Osteoblast (primary cell): ENCODE results near the gene PLEKHM1. TPM values are rescaled to one million over a fixed set of nuclear protein-coding genes. Genes with fewer than 3 reads are reported as not detected.

Source experiments
- DNase-seq: peaks from one replicate; pipeline ENCODE4 v3.0.0; 2011; ENCODE audit warnings: low spot score, mixed read lengths; ENCODE audit not compliant: insufficient read length; ENCODE audit errors: missing footprints
- H2AFZ ChIP-seq: 2 replicates; pipeline ENCODE4 v1.6.0; 2011; ENCODE audit warnings: mild to moderate bottlenecking, low read length
- H3K27ac ChIP-seq: 2 replicates; pipeline ENCODE4 v1.5.1; 2011; ENCODE audit warnings: mild to moderate bottlenecking, low read depth, low read length, moderate library complexity
- H3K27me3 ChIP-seq: 2 replicates; pipeline ENCODE4 v1.6.0; 2012; ENCODE audit warnings: mild to moderate bottlenecking, control low read depth, inconsistent platforms, low read length, moderate library complexity; ENCODE audit not compliant: insufficient read depth
- H3K36me3 ChIP-seq: 2 replicates; pipeline ENCODE4 v1.5.1; 2011; ENCODE audit warnings: mild to moderate bottlenecking, low read length, control low read depth, moderate library complexity; ENCODE audit not compliant: insufficient read depth
- H3K4me1 ChIP-seq: 2 replicates; pipeline ENCODE4 v1.5.1; 2011; ENCODE audit warnings: mild to moderate bottlenecking, low read length, control low read depth, moderate library complexity; ENCODE audit not compliant: insufficient read depth
- H3K4me2 ChIP-seq: 2 replicates; pipeline ENCODE4 v1.6.0; 2011; ENCODE audit warnings: mild to moderate bottlenecking, low read length; ENCODE audit not compliant: insufficient read depth
- H3K4me3 ChIP-seq: fragments of 200-600 bp; sonication (generic); 3 replicates; pipeline ENCODE4 v1.5.1; 2012; ENCODE audit warnings: mild to moderate bottlenecking, low read length, inconsistent platforms; ENCODE audit not compliant: insufficient read depth
- H3K79me2 ChIP-seq: 2 replicates; pipeline ENCODE4 v1.6.0; 2012; ENCODE audit warnings: mild to moderate bottlenecking, low read length, control low read depth, inconsistent platforms; ENCODE audit not compliant: insufficient read depth
- H3K9me3 ChIP-seq: 2 replicates; pipeline ENCODE4 v1.5.1; 2011; ENCODE audit warnings: low read depth, low read length, control low read depth
- H4K20me1 ChIP-seq: 2 replicates; pipeline ENCODE4 v1.6.0; 2012; ENCODE audit warnings: mild to moderate bottlenecking, low read length, control low read depth; ENCODE audit not compliant: insufficient read depth
- CTCF ChIP-seq: IDR thresholded peaks from 2 replicates; pipeline ENCODE4 v1.5.1; 2011; ENCODE audit warnings: mild to moderate bottlenecking, low read depth, low read length, moderate library complexity; ENCODE audit errors: extremely low read depth
- total RNA-seq: library from RNA; depleted of rRNA; stranded (reverse); fragments of >200 nt; gene quantifications from 2 replicates; pipeline ENCODE4 v1.2.3, GENCODE V29; 2012

The PLEKHM1 gene
- total RNA-seq, 1 donor, result 30.8 TPM

GRCh38 chr17:45425984-45426413 lies 64.5 kb downstream of the PLEKHM1 start:
- TF ChIP-seq CTCF, result no peak
- no peaks in the 10 kb centered on the region for H3K9me3 ChIP-seq
- peaks cover under 1% of the 10 kb centered on the region for H3K4me1 ChIP-seq
- H3K4me3 ChIP-seq, result no peak overlapping the region
- H3K27me3 ChIP-seq, result peaks cover 38% of the 10 kb centered on the region
- no peak overlapping the region for H3K27ac ChIP-seq
- H3K36me3 ChIP-seq, result no peaks in the 10 kb centered on the region
- H3K79me2 ChIP-seq, result no peaks in the 10 kb centered on the region
- H2AFZ ChIP-seq, result no peak overlapping the region
- peaks cover 7% of the 10 kb centered on the region for H4K20me1 ChIP-seq
- H3K4me2 ChIP-seq, result no peak overlapping the region
- DNase-seq, result peak; percentile 14

GRCh38 chr17:45425125-45425983 lies 65.2 kb downstream of the PLEKHM1 start:
- H3K9me3 ChIP-seq, result no peaks in the 10 kb centered on the region
- H4K20me1 ChIP-seq, result peaks cover 5% of the 10 kb centered on the region
- no peak overlapping the region for H3K4me3 ChIP-seq
- no peaks in the 10 kb centered on the region for H3K36me3 ChIP-seq
- no peak overlapping the region for H3K27ac ChIP-seq
- TF ChIP-seq CTCF, result peak; percentile 50
- H3K27me3 ChIP-seq, result peaks cover 31% of the 10 kb centered on the region
- H3K4me2 ChIP-seq, result peak overlapping the region; percentile 13
- H3K79me2 ChIP-seq, result no peaks in the 10 kb centered on the region
- H3K4me1 ChIP-seq, result no peaks in the 10 kb centered on the region
- DNase-seq, result peak; percentile 94
- H2AFZ ChIP-seq, result no peak overlapping the region

DNA sequence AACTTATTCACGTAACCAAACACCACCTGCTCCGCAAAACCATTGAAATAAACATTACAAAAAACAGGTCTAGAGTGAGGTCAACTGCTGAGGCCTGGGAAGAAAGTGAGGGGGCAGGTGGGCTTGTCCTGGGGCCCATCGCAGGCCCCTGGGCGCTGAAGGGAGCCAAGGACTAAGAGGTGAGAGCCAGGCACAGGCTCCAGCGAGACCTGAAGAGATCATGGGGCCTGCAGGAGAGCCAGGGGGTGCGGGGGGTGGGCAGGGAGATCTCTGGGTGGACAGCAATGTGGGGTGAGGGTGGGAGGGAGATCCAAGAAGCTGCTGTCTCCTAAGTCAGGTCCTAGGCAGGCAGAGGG lies 65.8 kb downstream of the PLEKHM1 start:
- Histone ChIP-seq H4K20me1 (peaks cover 5% of the 10 kb centered on the region), H3K4me2 (no peak overlapping the region), H3K79me2 (no peaks in the 10 kb centered on the region), H3K27ac (no peak overlapping the region), H3K4me3 (no peak overlapping the region), H3K27me3 (peaks cover 26% of the 10 kb centered on the region), H3K9me3 (no peaks in the 10 kb centered on the region), H3K4me1 (no peaks in the 10 kb centered on the region), H3K36me3 (no peaks in the 10 kb centered on the region), H2AFZ (no peak overlapping the region)
- no peak for TF ChIP-seq CTCF
- DNase-seq, result no peak

- no peaks in the 10 kb centered on the region for H3K9me3 ChIP-seq
Observed at GRCh38 chr17:45423975-45424335, 66.6 kb downstream of the PLEKHM1 start.

More at GRCh38 chr17:45423975-45424335, 66.6 kb downstream of the PLEKHM1 start:
- Histone ChIP-seq H3K27me3 (peaks cover 19% of the 10 kb centered on the region), H3K4me1 (no peaks in the 10 kb centered on the region), H3K36me3 (no peaks in the 10 kb centered on the region), H3K4me3 (no peak overlapping the region), H4K20me1 (peaks cover 5% of the 10 kb centered on the region), H3K27ac (no peak overlapping the region), H3K4me2 (no peak overlapping the region), H2AFZ (no peak overlapping the region), H3K79me2 (no peaks in the 10 kb centered on the region)
- no peak for DNase-seq
- TF ChIP-seq CTCF, result no peak
